ENCODE measurements around the gene ARMC2. TPM values are rescaled to one million over a fixed set of nuclear protein-coding genes. Genes with fewer than 3 reads are reported as not detected.

The ARMC2 gene
- polyA plus RNA-seq, 1 of the 3 experiments (the other 2 are of a cell fraction) = 2.4 TPM

DNA sequence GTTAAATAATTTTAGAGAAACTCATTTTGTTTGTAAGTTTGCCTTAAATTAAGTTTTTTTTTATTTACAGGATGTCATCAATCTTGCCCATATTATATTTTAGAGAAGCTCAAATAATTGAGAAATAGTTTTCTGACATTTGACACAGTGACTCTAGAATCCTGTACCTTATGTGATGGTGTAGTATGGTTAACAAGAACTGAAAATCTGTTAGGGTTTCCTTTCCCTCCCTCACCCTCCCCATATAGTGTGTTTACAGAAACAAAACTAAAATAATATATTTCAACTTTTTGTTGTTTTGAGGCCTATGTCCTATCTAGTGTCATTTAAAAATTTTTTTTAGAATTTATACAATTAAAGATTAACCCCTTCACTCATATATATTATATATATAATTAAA lies 154.7 kb downstream of the ARMC2 start:
- DNase-seq = no peak
- Histone ChIP-seq H3K4me1 (ENCODE audit: control insufficient read depth in 1 of 2, insufficient read depth in 2 of 2, low read depth in 1 of 2, low read length in 1 of 2) (peaks cover 4 to 24% of the 10 kb centered on the region in 2 experiments; a peak in 2 of 4 replicates), H3K9ac (no peak overlapping the region), H3K4me2 (no peak overlapping the region), H3K27ac (ENCODE audit: low read depth in 2 of 2, low read length in 1 of 2) (peak overlapping the region in 1 of 2 experiments; percentile 82; a peak in 1 of 4 replicates), H4K20me1 (ENCODE audit: insufficient read depth) (peaks cover 33% of the 10 kb centered on the region; the same call in 1 of the 2 replicates), H2AFZ (ENCODE audit: low read depth) (no peak overlapping the region), H3K9me3 (no peaks in the 10 kb centered on the region), H3F3A (replicated peaks; ENCODE audit: insufficient read depth) (no peaks in the 10 kb centered on the region), H3K79me2 (ENCODE audit: insufficient read depth) (peaks cover 49% of the 10 kb centered on the region), H3K27me3 (ENCODE audit: insufficient read depth) (no peaks in the 10 kb centered on the region), H3K36me3 (replicated peaks in 1 of 2; ENCODE audit: control insufficient read depth in 1 of 2, insufficient read depth in 2 of 2, low read length in 1 of 2) (peaks cover 31 to 35% of the 10 kb centered on the region in 2 experiments), H3K9me2 (no peaks in the 10 kb centered on the region), H3K4me3 (ENCODE audit: low read depth in 2 of 2, low read length in 1 of 2) (no peak overlapping the region)
- ChIA-PET POLR2A (no interaction called here), CTCF (interaction anchor here (0.9 to 1.4 kb wide), 3 partner anchors 8 to 16 kb away, joined by 3 to 4 read pairs (median 3); no protein-coding TSS in a partner anchor)
- TF ChIP-seq PBX3 (IDR thresholded peaks at IDR 0.05) (no peak), MEF2A (IDR thresholded peaks at IDR 0.05; ENCODE audit: borderline replicate concordance, low read depth) (no peak), IRF3 (IDR thresholded peaks at IDR 0.05; ENCODE audit: low read depth, low read length) (no peak), EZH2phosphoT487 (IDR thresholded peaks at IDR 0.05; ENCODE audit: borderline replicate concordance, low read depth) (no peak), RAD21 (IDR thresholded peaks at IDR 0.05; ENCODE audit: low read length) (no peak), GATA2 (CRISPR knock-in tag; IDR thresholded peaks at IDR 0.05) (no peak), EP300 (IDR thresholded peaks at IDR 0.05; ENCODE audit: borderline replicate concordance in 1 of 2, low read depth in 1 of 2, low read length in 1 of 2) (no peak), SMC3 (IDR thresholded peaks at IDR 0.05; ENCODE audit: low read depth, low read length) (no peak), GABPA (IDR thresholded peaks at IDR 0.05; ENCODE audit: low read depth) (no peak), USF2 (IDR thresholded peaks at IDR 0.05; ENCODE audit: borderline replicate concordance, low read depth, low read length) (no peak), SIN3A (IDR thresholded peaks at IDR 0.05; ENCODE audit: borderline replicate concordance, low read depth, low read length) (no peak), FOXJ3 (CRISPR knock-in tag; IDR thresholded peaks at IDR 0.05) (no peak), CHD2 (IDR thresholded peaks at IDR 0.05; ENCODE audit: low read length, partially characterized antibody) (no peak)
- TF ChIP-seq, protein P1, sequence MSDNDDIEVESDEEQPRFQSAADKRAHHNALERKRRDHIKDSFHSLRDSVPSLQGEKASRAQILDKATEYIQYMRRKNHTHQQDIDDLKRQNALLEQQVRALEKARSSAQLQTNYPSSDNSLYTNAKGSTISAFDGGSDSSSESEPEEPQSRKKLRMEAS (IDR thresholded peaks at IDR 0.05; ENCODE audit: low read depth) = no peak
- TF ChIP-seq, protein P2, sequence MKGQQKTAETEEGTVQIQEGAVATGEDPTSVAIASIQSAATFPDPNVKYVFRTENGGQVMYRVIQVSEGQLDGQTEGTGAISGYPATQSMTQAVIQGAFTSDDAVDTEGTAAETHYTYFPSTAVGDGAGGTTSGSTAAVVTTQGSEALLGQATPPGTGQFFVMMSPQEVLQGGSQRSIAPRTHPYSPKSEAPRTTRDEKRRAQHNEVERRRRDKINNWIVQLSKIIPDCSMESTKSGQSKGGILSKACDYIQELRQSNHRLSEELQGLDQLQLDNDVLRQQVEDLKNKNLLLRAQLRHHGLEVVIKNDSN (IDR thresholded peaks at IDR 0.05; ENCODE audit: borderline replicate concordance, low read depth) = no peak
